Activated T-cell treated with anti-CD3 and anti-CD28 coated beads for 1 hour (primary cell): ENCODE results near the gene CDC6.

Experiments
- DNase-seq: peaks from one replicate; pipeline ENCODE4 v3.0.0-alpha.2; 2020; ENCODE audit warnings: low read depth

Gene CDC6

GRCh38 chr17:40340880-40341807, 53.5 kb downstream of the CDC6 start:
- DNase-seq = peak; percentile 79

- no peak for DNase-seq
Measured at GRCh38 chr17:40341808-40342503, 54.3 kb downstream of the CDC6 start.

- DNase-seq = no peak
Measured at GRCh38 chr17:40342504-40343218, 55.0 kb downstream of the CDC6 start.

- no peak for DNase-seq
Measured at GRCh38 chr17:40343219-40344119, 55.8 kb downstream of the CDC6 start.

GRCh38 chr17:40344421-40345160, 56.9 kb downstream of the CDC6 start:
- no peak for DNase-seq

- no peak for DNase-seq
Measured at GRCh38 chr17:40345161-40345993, 57.7 kb downstream of the CDC6 start.

- DNase-seq = no peak
Measured at GRCh38 chr17:40345994-40346764, 58.5 kb downstream of the CDC6 start.

- DNase-seq = no peak
Measured at GRCh38 chr17:40346765-40347158, 59.1 kb downstream of the CDC6 start.

- no peak for DNase-seq
Measured at GRCh38 chr17:40347319-40348135, 59.8 kb downstream of the CDC6 start.

- DNase-seq = no peak
Measured at GRCh38 chr17:40348136-40348504, 60.4 kb downstream of the CDC6 start.

GRCh38 chr17:40348562-40349476, 61.1 kb downstream of the CDC6 start:
- no peak for DNase-seq

- DNase-seq = no peak
Measured at GRCh38 chr17:40349477-40349894, 61.8 kb downstream of the CDC6 start.

- no peak for DNase-seq
Measured at GRCh38 chr17:40349895-40350688, 62.4 kb downstream of the CDC6 start.

- no peak for DNase-seq
Measured at GRCh38 chr17:40350689-40351358, 63.1 kb downstream of the CDC6 start.

- DNase-seq = no peak
Measured at GRCh38 chr17:40351359-40352236, 63.9 kb downstream of the CDC6 start.
